Mammary epithelial cell (primary cell): ENCODE data around the gene SLC9A6.

Source experiments
- CTCF ChIP-seq, 2 donors: IDR thresholded peaks in 1 of 2; conservative IDR thresholded peaks in 1 of 2; 2 replicates each; pipeline ENCODE4 v1.5.1; 2011 to 2012; ENCODE audit warnings: inconsistent platforms in 2 of 2, low read length in 2 of 2, mild to moderate bottlenecking in 2 of 2, control low read depth in 1 of 2, low read depth in 1 of 2; ENCODE audit not compliant: insufficient read depth in 1 of 2; ENCODE audit errors: extremely low read depth in 1 of 2
- EZH2 ChIP-seq: IDR thresholded peaks from 2 replicates; pipeline ENCODE4 v1.6.1; 2012; ENCODE audit warnings: low read length, inconsistent platforms, borderline replicate concordance

- TF ChIP-seq CTCF (conservative IDR thresholded peaks at IDR 0.05 in 1 of 2, IDR thresholded peaks at IDR 0.05 in 1 of 2; ENCODE audit: extremely low read depth in 1 of 2, insufficient read depth in 1 of 2, low read depth in 1 of 2, low read length in 2 of 2) (no peak), EZH2 (no peak)
Observed at GRCh38 chrX:136049608-136050007, 64.4 kb downstream of the SLC9A6 start.
